Epidermal melanocyte (primary cell): Measurements from ENCODE around the gene VMP1.
A peak's percentile ranks its signal among the peaks of the same experiment; 100 is the strongest.

ENCODE experiments used
- DNase-seq: peaks from one replicate; pipeline ENCODE4 v3.0.0; 2011; ENCODE audit warnings: low spot score; ENCODE audit not compliant: insufficient read length

Gene VMP1

DNA sequence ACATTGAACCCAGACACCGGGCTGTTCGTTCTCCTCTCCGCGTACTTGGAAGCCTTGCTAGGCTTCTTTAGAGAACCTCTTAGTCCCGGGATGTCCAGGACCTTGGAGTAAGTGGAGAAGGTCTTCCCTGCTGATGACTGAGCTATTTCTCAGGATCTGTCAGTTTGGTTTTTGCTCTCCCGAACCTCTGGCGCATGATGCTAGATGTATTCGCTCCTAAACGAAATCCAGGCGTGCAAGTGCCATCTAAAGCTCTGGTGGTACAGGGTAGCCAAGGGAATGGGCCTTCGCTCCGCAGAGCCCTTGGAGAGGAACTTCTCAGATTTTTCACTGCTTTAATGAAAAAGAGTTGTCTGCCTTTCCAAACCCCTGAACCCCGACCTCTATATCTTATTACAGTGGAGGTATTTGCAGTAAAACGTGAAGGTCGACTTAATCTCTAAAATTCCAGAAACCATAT, 547 bp downstream of the VMP1 start:
- no peak for DNase-seq

- no peak for DNase-seq
Observed at GRCh38 chr17:59711936-59712335, 4.5 kb downstream of the VMP1 start.

DNA sequence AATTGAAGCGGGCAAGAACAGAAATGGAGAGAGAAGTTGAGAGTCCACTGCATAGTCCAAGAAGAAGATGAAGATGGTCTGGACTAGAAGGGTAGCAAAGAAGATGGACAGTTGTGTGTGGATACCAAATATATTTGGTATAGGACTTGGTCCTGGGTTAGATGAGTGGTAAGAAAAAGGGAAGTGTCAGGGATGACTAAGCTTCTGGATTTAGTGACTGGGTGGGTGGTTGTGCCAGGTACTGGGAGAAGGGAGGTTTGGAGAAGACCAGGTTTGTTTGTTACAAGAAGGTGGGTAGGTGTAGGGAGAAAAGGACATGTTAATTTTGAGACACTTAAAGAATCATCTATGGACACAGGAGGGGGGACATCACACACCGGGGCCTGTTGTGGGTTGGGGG, 5.4 kb downstream of the VMP1 start:
- no peak for DNase-seq

DNA sequence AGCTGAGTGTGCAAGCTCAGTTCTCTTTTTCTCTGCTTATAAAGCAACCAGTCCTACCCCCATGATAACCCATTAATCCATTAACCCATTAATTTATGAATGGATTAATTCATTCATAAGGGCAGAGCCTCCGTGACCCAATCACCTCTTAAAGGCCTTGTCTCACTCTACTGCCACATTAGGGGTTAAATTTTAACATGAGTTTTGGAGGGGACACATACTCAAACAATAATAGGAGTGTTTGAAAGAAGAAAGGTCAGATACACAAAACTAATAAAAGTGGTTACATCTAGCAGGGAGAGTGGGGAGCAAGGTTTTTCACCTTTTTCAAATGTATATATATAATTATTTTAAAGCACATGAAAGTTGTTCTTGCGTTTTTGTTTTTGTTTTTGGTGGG, 6.8 kb downstream of the VMP1 start:
- DNase-seq, result no peak

DNA sequence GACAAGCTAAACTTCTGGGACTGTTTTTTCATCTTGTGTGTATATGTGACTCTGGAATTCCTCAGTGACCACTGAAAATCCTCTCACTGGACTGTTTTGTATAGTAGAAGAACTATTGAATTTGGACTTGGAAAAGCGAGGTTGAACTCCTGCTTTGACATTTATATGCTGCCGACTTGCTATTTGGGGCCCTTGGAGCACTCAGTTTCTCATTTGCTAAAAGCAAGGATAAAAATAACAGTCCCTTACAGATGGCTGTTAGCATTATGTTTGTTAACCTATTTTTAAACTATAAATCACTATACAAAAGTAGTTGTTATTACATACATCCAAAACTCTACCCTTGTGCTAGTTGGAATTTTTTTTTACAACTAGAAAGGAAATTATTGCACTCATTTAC, 9.0 kb downstream of the VMP1 start:
- no peak for DNase-seq

DNA sequence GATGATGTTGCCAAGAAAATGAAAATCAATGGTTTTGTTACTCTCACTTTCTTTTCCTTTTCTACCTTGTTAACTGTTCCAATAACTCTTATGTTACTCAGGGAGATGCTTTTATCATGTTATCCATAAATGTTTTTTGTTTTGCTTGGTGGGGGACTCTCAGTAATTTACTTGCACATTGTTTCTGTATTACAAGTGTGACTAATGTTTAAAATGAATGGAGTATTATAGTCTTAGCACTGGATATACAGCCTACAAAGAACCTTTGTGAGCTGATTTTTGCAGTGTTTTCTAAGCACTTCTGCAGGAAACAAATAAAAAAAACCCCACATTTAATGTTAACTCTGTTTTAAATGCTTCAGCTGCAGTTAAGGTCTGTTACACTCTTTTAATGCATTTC, 12.1 kb downstream of the VMP1 start:
- peak; percentile 18 for DNase-seq

DNA sequence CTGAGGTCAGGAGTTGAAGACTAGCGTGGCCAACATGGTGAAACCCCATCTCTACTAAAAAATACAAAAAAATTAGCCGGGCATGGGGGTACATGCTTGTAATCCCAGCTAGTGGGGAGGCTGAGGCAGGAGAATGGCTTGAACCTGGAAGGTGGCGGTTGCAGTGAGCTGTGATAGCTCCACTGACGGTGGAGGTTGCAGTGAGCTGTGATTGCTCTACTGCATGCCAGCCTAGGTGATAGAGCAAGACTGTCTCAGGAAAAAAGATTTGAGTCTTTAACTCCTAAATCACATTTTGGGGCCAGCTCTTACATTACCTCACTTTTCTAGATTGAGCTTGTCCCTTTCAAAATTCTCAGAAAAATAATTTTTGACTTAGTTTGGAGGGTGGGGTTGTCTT, 15.2 kb downstream of the VMP1 start:
- no peak for DNase-seq

DNA sequence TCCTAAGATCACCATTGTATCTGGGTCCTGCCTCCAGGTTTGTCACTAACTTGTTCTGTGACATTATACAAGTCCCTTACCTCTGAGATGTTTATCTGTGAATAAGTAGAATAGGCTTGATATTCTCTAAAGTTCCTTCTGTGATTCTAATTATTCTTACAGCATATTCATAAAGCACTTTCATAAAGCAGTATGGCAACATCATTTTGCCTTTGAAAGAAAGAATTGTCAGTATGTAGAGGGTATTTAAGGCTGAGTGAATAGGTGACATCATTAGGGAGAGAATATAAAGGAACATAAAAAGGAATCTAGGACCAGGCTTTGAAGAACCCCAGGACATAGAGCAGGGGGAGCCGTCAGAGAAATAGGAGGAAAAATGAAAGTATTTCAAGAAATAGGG, 15.6 kb downstream of the VMP1 start:
- no peak for DNase-seq

GRCh38 chr17:59723607-59724006, 16.2 kb downstream of the VMP1 start:
- DNase-seq, result no peak

DNA sequence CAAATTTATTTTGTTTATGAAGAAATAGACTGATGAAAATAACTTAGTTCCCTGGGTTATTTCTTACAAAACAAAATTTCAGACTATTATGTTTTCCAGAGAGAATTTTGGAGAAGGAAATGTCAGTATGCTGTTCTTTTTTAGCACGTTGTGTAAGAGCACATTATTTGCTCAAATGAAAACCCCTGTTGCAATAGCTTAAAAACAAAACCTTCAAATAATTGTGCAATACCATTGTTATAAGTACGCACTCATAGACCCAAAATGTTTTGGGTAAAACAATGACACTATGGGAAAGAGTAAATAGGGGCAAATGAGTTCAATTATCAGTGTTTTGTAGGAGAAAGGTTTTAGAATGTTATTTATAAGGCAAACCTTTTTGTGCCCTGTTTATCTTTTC, 18.2 kb downstream of the VMP1 start:
- DNase-seq, result no peak

DNA sequence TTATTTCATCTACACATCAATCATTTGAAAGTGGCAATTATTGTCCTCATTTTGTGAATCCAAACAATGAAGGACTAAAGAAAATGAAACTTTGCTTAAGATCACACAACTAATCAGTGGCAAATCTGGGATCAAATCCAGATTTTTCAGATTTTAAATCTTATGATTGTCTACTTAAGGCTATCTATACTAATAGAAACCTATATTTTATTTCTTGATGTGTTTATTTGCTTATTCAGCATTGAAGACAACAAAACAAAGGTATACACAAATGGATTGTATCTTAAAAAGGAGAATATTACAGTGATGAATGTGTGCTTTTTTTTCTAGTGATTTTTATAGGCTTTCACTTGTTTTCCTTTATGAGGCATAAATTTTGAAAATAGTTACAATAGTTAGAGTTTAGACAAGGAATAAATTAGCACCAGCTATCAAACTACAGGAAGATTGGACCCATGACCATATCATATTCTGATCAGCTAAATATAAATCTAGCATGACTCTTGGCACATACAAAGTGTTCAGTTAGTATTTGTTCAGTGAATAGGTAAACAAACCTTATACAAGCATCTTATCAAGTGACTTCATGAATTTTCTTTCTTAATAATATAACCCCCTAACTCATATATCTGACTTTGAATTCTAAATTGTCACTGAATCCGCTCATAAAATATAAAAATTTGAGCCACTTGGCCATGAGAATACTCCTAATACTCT, 20.5 kb downstream of the VMP1 start:
- DNase-seq, result no peak

- DNase-seq, result no peak
Observed at GRCh38 chr17:59730268-59730834, 22.9 kb downstream of the VMP1 start.

DNA sequence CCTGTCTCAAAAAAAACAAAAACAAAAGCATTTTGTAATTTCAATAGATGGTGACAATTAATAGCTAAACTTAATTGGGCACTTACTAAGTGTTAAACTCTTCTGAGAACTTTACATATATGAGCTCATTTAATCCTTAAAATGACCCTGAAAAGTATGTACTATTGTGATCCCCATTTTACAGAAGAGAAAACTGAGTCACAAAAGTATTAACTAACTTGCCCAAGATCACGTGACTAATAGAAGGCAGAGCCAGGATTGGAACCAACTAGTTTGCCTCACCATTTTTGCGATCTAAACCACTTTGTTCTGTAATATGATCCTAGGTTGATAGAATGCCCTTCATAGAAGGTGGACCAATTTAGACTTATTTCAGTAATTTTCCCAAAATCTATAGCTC, 26.2 kb downstream of the VMP1 start:
- DNase-seq, result no peak

GRCh38 chr17:59734226-59734625, 26.8 kb downstream of the VMP1 start:
- DNase-seq, result no peak

GRCh38 chr17:59737324-59737723, 29.9 kb downstream of the VMP1 start:
- no peak for DNase-seq

DNA sequence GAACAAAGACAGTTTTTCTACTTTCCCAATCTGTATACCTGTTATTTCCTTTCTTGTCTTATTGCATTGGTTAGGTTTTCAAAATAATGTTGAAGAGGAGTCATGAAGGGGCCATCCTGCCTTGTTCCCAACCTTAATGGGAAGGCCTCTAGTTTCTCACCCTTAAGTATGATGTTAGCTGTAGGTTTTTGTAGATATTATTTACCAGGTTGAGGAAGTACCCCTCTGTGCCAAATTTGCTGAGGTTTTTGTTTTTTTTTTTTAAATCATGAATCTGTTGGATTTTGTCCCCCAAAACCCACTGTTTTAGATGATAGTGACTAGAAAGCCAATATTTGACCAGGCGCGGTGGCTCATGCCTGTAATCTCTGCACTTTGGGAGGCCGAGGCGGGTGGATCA, 36.4 kb downstream of the VMP1 start:
- DNase-seq, result no peak

DNA sequence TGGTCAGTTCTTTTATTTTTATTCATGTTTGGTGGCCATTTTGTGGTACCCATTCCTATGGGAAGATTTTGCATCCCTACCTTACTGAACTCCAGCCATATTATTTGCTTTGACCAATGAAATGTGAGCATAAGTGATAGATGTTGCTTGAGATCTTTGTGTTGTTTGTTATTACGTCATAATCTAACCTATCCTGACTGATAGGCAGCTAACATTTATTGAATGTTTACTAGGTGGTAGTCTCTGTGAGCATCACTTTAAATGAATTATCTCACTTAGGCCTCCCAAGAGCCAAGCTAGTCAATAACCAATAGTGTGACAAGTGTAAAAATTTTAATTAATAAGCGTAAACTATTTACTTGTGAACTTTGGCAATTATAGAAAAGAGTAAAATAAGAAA, 37.6 kb downstream of the VMP1 start:
- no peak for DNase-seq

GRCh38 chr17:59746849-59747445, 39.5 kb downstream of the VMP1 start:
- peak; percentile 22 for DNase-seq

DNA sequence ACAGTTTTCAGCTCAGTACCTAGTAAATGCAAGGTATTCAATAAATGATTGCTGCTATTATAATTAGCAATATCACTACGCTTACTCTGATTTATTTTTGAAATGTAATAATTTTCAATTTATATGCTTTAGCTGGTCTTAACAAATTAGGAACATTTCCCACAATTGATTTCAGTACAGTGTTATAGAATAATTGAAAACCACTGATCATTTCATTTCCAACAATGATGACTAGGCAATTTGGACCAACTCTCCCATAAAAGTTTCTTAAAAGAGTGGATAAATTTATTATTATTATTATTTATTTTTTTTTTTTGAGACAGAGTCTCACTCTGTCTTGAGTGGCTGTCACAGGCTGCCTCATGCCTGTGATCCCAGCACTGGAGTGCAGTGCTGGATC, 41.1 kb downstream of the VMP1 start:
- no peak for DNase-seq

- DNase-seq, result no peak
Observed at GRCh38 chr17:59751955-59752413, 44.5 kb downstream of the VMP1 start.

DNA sequence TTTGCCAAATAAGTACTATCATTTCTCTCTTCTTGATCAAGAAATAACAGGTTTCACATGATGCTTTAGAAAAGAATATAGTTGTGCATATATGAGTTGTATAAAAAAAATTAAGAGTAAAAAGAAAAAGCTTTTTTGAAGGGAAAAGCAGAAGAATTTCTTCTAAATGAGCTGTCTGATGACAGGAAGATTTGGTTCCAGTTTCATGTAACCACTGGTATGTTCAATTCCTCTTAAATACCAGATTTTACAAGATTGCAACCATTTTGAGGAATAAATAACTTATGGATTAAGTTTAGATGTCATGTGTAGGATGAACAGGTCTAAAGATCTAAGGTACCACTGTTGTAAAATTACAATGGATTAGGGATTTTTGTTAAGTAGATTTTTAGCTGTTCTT, 45.0 kb downstream of the VMP1 start:
- no peak for DNase-seq

- no peak for DNase-seq
Observed at GRCh38 chr17:59752922-59753321, 45.5 kb downstream of the VMP1 start.
